NCI-H2171 (cell line): Measurements from ENCODE around the gene CTAGE9.
"Not testable (repeated sequence)": the region's sequence is repeated elsewhere in the genome, so short reads cannot be mapped to it uniquely, and the experiment has no call there.

Experiments
- DNase-seq: peaks from one replicate; lab custom pipeline; 2025; lab: John Stamatoyannopoulos, UW

The CTAGE9 gene

DNA sequence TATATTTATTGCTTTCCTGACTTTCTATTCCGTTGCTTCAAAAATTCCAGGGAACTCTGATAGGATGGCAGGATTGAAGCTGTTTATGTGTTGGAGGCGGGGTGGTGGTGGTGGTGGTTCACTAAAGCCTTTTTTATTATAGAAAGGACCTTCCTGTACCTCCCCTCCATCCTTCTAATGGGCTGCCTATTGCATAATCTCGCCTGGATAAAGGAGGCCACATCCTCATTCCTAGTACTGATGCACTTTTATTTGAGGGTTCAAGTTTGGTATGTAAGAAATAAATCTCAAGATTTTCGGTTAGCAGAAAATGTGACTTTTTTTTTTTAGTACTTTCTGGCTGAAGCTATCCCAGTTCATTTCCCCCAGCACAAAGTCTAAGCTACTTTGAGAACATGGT lies 18.7 kb upstream of the CTAGE9 start:
- no peak for DNase-seq

DNA sequence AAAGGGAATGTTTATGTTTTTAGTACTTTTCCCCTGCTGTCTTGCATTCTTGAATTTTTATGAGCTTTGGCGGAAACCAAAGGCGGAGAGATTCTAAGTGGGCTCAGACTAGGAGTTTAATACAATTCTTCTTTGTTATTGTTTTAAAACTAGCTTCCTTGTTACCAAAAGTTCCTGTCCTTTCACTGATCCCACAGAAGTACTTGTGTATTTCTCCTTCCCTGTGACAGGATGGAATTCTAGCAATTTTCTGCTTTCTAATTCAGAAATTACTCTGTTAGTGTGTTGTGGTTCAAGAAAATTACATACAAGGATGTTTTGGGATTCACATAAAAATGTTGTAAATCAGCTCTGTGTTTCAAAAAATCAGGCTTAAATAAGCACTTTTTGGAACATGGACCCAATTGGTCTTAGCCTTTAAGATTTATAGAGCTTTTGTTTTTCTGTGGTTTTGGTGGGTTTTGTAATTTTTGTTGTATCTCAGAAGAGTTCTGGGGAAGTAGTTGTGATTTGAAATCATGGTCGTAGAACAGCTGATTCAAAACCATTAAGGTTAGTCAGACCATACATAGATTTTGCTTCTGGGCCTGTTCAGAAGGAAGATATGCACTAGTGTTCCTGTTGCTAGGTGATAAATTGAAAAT lies 17.6 kb upstream of the CTAGE9 start:
- DNase-seq: no peak

DNA sequence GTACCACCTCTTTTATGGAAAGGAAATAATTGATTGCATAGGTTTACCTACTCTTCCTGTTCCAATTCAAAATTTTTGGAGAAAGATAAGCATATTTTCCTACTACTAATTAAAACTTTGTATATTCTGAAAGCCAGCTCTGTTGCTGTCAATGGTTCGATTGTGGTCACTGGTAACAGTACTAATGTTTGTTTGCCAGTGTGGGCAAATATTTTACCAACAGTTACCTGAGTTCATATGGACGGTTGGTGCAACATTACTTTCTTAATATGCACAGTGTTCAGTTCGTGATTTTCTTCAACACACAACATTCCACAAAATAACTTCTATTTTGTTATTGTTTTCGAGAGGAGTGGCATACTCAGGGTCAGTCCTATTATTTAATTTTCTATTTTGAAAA lies 17.1 kb upstream of the CTAGE9 start:
- DNase-seq: no peak

DNA sequence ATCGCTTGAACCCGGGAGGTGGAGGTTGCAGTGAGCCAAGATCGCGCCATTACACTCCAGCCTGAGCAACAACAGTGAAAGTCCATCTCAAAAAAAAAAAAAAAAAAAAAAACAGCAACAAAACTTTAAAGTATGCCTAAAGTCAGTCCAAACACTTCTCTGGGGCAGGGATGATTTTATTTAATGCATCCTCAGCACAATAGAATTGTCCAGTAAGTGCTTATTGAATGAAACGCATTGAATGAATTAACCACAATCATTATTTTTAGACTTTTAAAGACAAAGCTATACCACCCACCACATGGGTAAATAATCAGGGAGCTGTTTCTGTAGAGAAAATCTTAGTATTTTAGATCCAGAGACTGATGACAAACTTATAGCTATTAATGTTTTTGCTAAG lies 16.6 kb upstream of the CTAGE9 start:
- no peak for DNase-seq

DNA sequence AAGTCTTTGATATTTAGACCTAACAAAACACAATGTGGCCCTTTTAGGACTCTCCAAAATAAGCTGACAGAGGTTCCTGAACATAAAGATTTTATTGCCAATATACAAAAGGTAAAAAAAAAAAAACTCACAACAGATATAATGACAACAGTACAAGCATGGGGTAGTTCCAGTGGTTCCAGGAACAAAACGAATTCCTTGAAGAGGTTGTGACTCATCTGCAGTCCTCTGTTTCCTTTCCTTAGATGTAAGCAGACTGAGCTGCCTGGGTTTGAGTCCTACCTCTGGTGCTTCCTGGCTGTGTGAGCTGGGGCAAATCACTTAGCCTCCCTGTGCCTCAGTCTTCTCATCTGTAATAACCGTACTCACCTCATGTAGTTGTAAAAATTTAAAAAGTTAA lies 13.3 kb upstream of the CTAGE9 start:
- DNase-seq: no peak

DNA sequence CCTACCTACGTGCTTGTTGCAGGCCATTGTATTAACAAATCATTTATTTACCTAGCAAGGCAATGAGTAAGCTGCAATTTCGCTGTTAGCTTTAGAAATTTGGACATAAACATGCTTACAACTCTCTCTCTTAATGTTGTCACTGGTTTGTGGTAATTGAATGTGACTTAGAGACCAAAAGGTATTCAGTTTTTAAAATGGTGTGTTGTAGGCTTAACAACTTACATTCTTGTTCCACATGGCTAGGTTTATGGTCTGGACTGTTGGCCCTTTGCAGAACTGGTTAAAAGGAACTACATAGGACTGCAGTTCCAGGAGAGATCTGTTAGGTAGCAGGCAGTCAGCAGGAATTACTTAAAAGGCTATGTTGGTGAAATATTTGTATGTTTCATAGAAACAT lies 10.3 kb upstream of the CTAGE9 start:
- DNase-seq: no peak

DNA sequence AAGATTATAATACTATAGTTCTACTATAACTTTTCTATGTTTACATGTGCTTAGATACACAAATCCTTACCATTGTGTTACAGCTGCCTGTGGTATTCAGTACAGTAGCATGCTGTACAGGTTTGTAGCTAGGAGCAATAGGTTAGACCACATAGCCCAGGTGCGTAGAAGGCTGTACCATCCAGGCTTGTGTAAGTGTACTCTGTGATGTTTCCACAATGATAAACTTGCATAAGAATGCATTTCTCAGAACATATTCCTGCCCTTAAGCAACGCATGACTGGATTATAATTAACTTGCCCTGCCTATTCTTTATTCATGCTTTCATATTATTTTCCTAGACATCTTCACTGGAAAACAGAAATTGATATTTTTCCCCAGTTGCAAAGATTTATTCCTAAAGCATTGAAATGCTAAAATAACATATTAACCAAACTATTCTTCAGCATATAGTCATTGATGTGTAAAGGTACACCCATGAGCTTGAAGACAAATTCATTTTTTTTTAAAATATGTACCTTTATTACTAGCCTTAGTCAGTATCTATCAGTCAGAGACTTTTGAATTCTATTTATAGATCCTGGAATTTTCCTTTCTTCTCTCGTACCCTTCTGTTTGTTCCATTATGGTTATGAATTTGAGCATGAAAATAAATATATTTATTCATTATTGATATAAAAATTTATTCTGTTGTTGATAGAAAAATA lies 7.2 kb upstream of the CTAGE9 start:
- DNase-seq: no peak

DNA sequence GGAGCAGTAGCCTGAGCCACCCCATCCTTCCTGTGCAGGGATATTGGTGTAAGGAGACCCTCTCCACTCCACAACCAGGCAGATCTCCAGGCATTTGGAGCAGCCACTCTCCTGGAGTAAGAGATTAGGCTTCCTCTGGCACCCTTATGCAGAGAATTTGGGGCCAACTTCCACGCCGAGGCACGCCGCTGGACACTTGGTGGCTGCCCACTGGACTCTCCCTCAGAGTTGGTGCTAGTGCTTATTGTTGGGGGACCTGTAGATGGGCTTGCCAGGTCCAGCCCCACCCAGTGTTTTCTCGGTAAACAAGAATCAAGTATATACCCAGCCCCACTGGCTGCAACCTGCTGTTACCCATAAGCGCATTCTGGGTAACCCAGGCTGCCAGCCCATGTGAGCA lies 4.8 kb upstream of the CTAGE9 start:
- DNase-seq: not testable (repeated sequence)

DNA sequence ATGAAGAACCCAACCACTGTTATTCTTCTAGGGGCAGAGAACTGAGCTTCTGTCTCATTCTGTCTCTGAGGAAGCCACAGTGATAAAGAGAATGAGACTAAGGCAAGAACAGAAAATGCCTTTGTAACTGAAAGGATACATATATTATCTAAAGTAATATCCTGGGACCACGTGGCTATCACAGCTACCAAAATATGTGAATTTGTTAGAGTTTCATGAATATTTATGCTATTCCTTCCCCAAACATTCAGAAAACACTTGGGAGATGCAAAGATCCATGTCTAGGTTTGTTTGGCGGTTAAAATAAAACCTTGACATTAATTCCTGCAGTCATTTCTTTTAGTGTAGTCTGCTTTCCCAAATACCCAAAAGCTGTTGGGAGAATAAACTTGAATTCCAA lies 6.9 kb downstream of the CTAGE9 start:
- DNase-seq: not testable (repeated sequence)

DNA sequence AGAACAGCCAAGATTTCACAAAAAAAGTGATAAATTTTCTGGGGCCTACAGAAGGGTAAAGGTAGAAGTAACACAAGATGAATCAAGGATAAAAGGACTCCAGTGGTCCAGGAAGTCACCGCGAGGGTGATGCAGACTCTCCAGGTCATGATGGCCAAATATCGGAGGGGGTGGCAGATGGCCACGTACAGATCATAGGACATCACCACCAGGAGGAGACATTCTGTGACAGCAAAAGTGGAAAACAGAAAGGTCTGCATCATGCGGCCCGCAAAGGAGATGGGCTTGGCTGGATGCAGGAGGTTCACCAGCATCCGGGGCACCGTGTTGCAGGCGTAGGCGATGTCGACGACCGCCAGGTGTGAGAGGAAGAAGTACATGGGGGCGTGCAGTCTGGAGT lies 10.0 kb downstream of the CTAGE9 start:
- not testable (repeated sequence) for DNase-seq

DNA sequence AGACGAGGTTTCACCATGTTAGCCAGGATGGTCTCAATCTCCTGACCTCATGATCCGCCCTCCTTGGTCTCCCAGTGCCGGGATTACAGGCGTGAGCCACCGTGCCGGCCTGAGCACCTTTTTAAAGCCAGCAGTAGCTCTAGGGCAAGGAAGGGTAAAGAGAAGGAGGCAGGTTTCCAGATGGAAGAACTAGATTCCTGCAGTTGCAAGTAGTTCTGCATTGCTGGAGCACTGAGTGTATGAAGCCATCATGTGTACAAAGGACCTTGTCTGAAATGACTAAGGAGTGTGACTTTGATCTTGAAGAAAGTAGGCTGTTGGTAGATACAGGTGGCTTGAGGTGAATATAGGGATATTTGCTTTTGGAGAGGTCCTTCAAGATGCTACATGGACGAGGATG lies 13.9 kb downstream of the CTAGE9 start:
- DNase-seq: no peak

DNA sequence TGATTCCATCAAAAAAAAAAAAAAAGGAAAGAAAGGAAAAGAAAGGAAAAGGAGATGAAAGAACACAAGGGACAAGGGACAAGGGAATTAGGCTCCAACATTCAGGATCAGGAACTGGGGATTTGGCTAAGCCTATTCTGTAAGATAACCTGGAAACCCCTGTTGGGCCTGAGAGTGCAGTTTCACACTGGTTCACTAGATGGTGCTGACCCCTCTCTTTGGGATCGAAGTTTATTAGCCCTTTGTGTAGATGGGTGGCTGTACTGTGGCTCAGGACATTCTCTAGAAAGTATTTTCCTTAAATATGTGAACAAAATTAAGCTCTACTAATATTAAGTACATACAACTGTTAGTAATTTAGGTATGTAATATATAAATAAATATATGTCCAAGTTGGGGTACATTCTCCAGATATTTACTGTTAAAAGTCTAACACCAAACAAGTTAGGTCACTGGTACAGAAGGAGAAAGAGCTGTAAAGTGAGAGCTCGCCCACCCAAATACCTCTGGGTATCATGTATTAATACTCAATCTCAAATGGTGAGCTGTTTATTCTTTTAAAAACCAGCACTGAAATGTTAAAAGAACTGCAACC lies 15.9 kb downstream of the CTAGE9 start:
- DNase-seq: no peak

DNA sequence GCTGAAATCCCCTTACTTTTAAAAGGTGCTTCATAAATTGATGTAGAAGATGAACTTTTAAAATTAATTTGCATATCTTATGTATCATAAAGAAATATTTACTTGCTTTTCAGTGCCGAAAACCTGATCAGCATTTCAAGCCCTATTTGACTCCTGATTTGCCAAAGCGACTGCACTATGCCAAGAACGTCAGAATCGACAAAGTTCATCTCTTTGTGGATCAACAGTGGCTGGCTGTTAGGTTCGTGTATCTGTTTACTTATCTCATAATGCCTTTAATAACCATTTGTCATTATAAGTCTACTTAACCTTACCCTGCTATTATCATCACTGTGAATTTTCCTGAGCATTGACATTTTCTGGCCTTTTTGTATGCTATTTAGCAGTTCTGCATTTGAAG lies 17.4 kb downstream of the CTAGE9 start:
- DNase-seq: no peak

DNA sequence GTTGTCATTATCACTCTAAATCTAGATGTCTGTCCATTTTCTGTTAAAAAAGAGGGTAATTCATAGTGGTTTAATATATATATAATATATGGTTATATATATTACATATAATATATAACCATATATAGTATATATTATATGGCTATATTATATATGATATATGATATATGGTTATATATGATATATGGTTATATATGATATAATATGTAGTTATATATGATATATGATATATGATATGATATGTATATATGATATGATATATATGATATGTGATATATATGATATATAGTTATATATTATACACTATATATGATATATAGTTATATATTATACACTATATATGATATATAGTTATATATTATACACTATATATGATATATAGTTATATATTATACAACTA lies 18.2 kb downstream of the CTAGE9 start:
- no peak for DNase-seq

DNA sequence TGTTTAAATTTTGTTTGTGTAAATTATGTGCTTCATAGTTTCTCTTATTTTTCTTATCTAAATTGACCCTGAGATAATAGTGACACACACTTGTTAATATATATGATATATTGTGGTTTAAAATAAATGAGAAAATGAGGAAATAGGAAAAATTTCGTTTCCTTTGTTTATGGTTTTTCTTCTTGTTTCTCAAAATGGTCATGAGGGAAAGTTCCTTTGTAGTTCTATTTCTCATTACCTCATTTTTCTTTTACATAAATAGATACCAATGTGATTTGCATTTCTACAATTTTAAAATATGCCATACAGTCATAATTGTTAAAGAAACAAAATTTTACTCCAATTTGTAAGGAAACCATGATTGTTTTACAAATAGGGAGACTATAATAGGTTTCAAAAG lies 18.8 kb downstream of the CTAGE9 start:
- no peak for DNase-seq

DNA sequence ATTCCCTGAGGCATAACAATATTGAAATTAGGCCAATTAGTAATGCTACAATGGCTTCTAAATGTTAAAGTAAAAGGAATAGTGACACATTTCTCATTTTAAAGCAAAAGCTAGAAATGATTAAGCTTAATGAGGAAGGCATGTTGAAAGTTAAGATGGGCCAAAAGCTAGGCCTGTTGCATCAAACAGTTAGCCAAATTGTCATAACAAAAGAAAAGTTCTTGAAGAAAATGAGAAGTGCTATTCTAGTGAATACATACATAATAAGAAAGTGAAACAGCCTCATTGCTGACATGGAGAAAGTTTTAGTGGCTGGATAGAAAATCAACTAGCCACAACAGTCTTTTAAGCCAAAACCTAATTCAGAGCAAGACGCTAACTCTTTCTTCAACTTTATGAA lies 22.5 kb downstream of the CTAGE9 start:
- no peak for DNase-seq

DNA sequence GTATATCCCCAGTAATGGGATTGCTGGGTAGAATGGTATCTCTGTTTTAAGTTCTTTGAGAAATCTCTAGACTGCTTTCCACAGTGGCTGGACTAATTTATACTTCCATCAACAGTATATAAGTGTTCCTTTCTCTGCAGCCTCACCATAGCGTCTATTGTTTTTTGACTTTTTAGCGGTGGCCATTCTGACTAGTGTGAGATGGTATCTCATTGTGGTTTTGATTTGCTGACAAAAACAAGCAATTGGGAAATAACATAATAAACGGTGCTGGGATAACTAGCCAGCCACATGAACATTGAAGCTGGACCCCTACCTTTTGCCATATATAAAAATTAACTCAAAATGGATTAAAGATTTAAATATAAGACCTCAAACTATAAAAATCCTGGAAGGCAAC lies 23.8 kb downstream of the CTAGE9 start:
- DNase-seq: no peak

DNA sequence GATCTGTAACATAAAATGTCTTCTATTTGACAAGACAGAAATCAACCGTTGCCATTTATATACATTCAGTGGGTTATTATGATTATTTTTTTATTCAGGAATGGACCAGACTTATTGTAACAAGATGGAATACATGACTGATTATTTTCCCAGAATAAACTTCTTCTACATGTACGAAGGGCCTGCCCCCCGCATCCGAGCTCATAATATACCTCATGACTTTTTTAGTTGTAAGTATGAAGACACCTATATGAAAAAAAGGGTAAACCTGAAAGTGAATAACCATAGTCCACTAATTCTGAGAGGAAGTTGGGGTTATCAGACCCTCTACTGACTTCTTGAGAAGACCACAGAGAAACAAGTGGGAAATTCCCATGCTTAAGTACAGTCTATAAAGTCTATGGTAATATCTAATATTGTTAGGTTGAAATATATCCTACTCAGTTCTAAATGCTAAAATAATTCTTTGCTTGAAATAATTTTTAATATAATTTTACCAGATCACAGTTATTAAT lies 25.5 kb downstream of the CTAGE9 start:
- DNase-seq: no peak

DNA sequence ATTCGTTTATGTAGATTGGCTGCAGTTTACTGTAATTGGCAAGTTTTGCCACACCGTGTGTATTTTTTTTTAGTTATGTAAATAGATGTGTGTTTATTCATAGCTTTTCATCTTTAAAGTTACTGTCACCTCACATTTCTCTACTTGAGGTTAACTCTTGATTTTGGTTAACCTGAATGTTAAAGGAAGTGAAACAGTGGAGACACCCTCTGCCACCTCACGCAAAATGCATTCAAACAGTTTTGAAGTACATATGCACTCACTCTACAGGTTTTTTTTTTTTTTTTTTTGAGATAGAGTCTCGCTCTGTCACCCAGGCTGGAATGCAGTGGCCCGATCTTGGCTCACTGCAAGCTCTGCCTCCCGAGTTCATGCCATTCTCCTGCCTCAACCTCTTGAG lies 27.3 kb downstream of the CTAGE9 start:
- no peak for DNase-seq

DNA sequence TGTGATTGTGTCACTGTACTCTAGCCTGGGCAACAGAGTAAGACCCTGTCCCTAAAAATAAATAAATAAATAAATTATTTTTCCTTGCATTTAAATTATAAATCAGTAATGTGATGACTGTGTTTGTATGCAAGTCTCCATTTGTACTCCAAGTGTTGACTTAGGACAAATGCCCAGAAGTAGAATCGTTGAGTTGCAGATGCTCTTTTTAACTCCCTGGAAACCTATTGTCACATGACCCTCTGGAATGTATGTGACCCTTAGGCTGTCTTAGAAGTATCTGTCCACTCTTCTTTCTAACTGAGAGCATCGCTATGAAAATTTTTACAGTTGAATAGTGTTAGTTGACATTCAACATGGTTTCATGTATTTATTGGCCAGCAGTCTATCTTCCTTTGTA lies 28.4 kb downstream of the CTAGE9 start:
- no peak for DNase-seq

DNA sequence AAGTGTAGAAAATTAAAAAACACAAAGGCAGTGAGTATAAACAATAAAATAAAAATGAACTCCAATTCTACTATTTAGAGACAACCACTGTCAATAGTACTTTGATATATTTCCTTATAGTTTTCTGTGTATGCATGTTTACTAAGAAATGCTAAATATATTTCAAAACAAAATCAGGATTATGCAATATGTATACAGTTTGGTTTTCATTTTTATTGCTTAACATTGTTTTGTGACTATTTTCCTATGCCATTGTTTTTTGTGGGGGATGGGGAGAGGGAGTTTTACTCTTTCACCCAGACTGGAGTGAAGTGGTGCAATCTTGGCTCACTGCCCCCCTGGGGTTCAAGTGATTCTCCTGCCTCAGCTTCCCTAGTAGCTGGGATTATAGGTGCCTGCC lies 29.2 kb downstream of the CTAGE9 start:
- no peak for DNase-seq

DNA sequence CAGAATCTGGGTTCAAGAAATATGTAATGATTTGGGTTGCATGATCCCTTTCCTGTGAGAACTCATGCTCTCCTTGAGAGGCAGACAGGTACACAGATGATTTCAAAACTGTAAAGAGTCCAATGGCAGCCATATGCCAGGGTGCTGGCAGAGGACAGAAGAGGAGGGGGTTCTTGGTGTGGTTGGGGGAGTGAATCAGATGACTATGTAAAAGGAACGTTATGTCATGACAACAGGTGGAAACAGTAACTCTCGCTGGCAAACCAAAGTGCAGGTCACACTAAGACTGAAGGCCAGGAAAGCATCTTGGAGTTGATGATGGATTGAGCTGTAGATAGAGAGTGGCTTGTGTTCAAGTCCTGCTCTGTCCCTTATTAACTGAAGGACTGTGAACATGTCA lies 29.9 kb downstream of the CTAGE9 start:
- DNase-seq: no peak

DNA sequence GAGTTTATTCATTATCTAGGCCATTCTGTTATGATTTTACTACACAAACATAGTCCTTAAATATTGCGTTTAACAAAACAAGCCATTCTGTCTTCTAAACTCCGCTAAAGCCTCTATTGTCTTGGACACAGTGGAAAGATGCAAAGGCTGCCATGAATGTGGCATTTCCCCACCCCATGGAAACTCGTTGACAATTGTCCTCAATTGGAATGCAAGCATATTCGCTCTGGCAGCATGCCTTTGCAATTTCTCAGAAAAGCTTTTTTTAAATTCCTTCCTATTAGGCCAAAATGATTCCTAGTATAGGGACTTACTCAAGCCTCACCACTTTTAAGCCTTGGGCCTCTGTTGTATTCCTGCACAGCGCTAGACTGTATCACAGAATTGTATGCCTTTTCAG lies 32.4 kb downstream of the CTAGE9 start:
- DNase-seq: no peak

DNA sequence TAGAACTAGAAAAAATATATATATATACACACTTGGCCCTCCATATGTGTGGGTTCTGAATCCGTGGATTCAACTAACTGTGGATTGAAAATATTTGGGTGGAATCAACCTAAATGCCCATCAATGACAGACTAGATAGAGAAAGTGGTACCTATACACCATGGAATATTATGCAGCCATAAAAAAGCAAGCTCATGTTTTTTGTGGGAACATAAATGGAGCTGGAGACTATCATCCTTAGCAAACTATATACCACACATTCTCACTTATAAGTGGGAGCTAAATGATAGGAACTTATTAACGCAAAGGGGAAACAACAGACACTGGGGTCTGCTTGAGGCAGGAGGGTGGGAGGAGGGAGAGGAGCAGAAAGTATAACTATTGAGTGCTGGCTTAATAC lies 37.6 kb downstream of the CTAGE9 start:
- DNase-seq: no peak
